Heart right ventricle (tissue), 16 donors: ENCODE measurements around the gene RET. TPM values are rescaled to one million over a fixed set of nuclear protein-coding genes. Genes with fewer than 3 reads are reported as not detected.

Source experiments
- ATAC-seq, 8 donors: fragments of 200-7000 bp; cut with Tn5 transposase; one replicate each; pipeline ENCODE4 v1.9.1; 2020; ENCODE audit warnings: mild to moderate bottlenecking in 8 of 8, moderate library complexity in 8 of 8, moderate number of reproducible peaks in 1 of 8
- DNase-seq, 2 donors: peaks; one replicate each; pipeline ENCODE4 v3.0.0-alpha.2; 2020
- H3K27ac ChIP-seq, 10 donors: fragments of 200-600 bp; sonication (generic) in 2 of 10; one replicate each; pipeline versions ENCODE4 v1.5.0 to v1.8.0; 2020 to 2022; ENCODE audit warnings: mild to moderate bottlenecking in 3 of 10
- H3K27me3 ChIP-seq, 7 donors: fragments of 200-600 bp; one replicate each; pipeline ENCODE4 v1.8.0; 2021 to 2022; ENCODE audit warnings: mild to moderate bottlenecking in 2 of 7
- H3K36me3 ChIP-seq, 9 donors: fragments of 200-600 bp; sonication (generic) in 1 of 9; one replicate each; pipeline versions ENCODE4 v1.5.0 to v1.8.0; 2020 to 2022; ENCODE audit warnings: mild to moderate bottlenecking in 2 of 9
- H3K4me1 ChIP-seq, 9 donors: fragments of 200-600 bp; sonication (generic) in 1 of 9; one replicate each; pipeline versions ENCODE4 v1.5.0 to v1.8.0; 2020 to 2022; ENCODE audit warnings: mild to moderate bottlenecking in 4 of 9
- H3K4me3 ChIP-seq, 10 donors: fragments of 200-600 bp; sonication (generic) in 2 of 10; one replicate each; pipeline versions ENCODE4 v1.5.0 to v1.8.0; 2020 to 2022; ENCODE audit warnings: mild to moderate bottlenecking in 7 of 10, moderate library complexity in 2 of 10
- H3K9me3 ChIP-seq, 11 donors: fragments of 200-600 bp in 10 of 11; sonication (generic) in 2 of 11; one replicate each; pipeline versions ENCODE4 v1.5.0 to v1.8.0; 2013 to 2022; ENCODE audit warnings: mild to moderate bottlenecking in 2 of 11, control low read depth in 1 of 11, moderate library complexity in 1 of 11
- CTCF ChIP-seq, 9 donors: fragments of 200-600 bp; sonication (generic) in 2 of 9; IDR thresholded peaks; one replicate each; pipeline versions ENCODE4 v1.5.0 to v1.8.0; 2021 to 2022; ENCODE audit warnings: antibody characterized with exemption in 9 of 9, mild to moderate bottlenecking in 5 of 9, moderate library complexity in 1 of 9
- WGBS, 2 donors: extraction: QIAGEN DNeasy Blood & Tissue Kit; methylation state at CpG; one replicate each; pipeline ENCODE4 v1.1.7; 2013; ENCODE audit warnings: inconsistent platforms in 1 of 2; 5-methylcytosine and 5-hydroxymethylcytosine counted together
- intact Hi-C, 10 donors: fragments of 100-400 bp; cut with DNase I; formaldehyde crosslinking; loops; one replicate each; pipeline versions ENCODE4 v1.11.1 to v1.14.2; 2022
- polyA plus RNA-seq, 2 donors: library from polyadenylated mRNA; stranded (reverse); fragments of 200-250 nt; gene quantifications; one replicate each; pipeline ENCODE4 v1.2.3, GENCODE V29; 2013
- total RNA-seq, 10 donors: library from RNA; stranded (reverse); fragmentation: NEBNext Ultra II Directional in 3 of 10; extraction: Animal tissue kit (Norgen Biotek cat#: 25700) in 3 of 10; gene quantifications; one replicate each; pipeline versions ENCODE4 v1.2.1 to v1.2.4, GENCODE V29; 2021 to 2023
- donor health status: Arrhythmogenic right ventricular cardiomyopathy.
- donor health status: ischemic (EF 13 %, LVEDD 7.1; RV severe dilation, severe dysfunction).
- donor health status: healthy with polysubstance abuse.
- donor health status: DM: no; HTN: yes; CAD: no.
- donor health status: DM: no; HTN: no; CAD: no.
- donor health status: ischemic (EF 25% LVEDD 6.9; RV normal size, moderate dysfunction).
- donor health status: ischemic (EF 25% LVEDD 5.7; RV mildly dilated, moderate dysfunction).
- donor health status: healthy.
- donor health status: DM: yes; HTN: yes; CAD: no.
- donor health status: Ischemic cardiomyopathy.
- donor health status: ischemic (EF 35%, LVEDD 5.7; RV mildly dilated, moderate dysfunction).
- donor health status: nonischemic (EF 11% LVEDD 7.7; RV severe dilation, severe dysfunction).
- donor health status: DM: yes; HTN: yes; CAD: no.
- donor health status: PGD.
- donor health status: ischemic (EF 29% LVEDD 5.4; RV normal size, mild dysfunction).
- donor health status: nonischemic (EF 23%, LVEDD 6.1; RV moderate dilation, normal function).

RET gene
- total and polyA plus RNA-seq, 12 donors, result 0.38 to 2.6 (median 1.2) TPM

- WGBS, 2 donors, result 87 to 90% methylated on average over 1 of the region's 1 CpG
Measured at GRCh38 chr10:43032613-43033012, 44.3 kb upstream of the RET start.

DNA sequence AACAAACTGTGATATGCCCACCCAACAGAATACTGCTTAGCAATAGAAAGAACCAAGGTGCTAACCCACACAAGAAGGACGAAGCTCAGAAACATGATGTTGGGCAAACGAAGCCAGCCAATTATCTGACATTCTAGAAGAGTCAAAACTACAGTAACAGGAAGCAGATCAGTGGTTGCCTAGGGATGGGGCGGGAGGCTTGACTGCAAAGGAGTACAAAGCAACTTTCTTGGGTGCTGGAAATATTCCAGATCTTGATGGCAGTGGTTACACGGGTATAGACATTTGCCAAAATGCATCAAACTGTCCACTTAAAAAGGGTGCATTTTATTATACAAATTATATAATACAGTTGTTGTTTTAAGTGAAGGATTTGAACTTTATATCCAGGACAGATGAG is 41.1 kb upstream of the RET start:
- H3K4me1 ChIP-seq, result no peaks in the 10 kb centered on the region

More at GRCh38 chr10:43032613-43033012, 44.3 kb upstream of the RET start:
- Histone ChIP-seq H3K9me3 (peaks cover 0 to 38% (median 12%) of the 10 kb centered on the region in 11 donors), H3K4me3 (no peak overlapping the region), H3K27ac (no peak overlapping the region), H3K27me3 (peaks cover 0 to 12% (median 0%) of the 10 kb centered on the region in 7 donors), H3K4me1 (no peaks in the 10 kb centered on the region), H3K36me3 (no peaks in the 10 kb centered on the region)
- intact Hi-C loops, result no loop called here
- TF ChIP-seq CTCF (IDR thresholded peaks at IDR 0.05), result no peak
- no peak for ATAC-seq
- no peak for DNase-seq

DNA sequence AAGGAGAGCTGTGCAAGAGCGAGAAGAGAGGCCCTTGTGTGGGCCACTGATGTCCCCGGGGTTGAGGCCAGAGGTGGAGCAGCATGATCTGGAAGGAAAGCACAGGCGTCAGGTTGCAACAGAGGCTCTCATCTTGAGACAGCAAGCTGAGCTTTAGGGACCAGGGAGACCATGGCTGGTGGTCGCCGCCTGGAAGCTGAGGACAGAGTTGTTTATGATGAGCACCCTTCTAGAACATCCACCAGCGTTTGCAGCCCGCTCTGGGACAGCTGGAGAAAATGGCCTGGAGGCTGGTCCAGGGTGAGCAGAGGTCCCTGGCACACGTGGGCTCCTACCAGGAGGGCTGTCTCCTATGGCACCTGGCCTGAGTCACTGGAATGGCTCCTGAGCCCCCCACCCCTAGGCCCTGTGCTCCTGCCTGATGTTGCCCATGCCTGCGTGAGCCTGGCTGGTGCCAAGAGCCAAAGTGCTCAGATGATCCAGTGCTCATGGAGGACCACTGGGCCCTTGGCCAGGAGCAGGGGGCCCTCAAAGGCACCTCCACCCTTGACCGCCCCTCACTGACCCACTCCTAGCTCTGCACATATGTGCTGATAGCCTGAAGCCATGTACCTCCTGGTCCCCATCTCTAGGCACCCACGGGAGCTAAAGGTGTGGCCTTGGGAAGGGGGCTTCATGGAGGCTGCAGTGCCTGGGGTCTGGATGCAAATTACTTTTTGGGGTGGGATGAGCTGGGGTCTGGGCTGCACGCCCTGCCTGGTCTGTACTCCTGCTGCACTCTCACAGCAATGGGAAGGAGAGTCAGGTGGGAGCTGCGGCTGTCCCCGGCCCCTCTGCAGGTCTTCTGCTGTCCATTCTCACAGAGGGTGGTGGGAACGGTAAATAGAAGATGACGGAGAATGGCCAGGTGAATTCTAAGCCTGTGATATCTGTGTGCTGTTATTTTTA is 40.1 kb upstream of the RET start:
- ATAC-seq (no peak), DNase-seq (no peak)
- Histone ChIP-seq H3K4me1 (no peaks in the 10 kb centered on the region), H3K27ac (no peak overlapping the region), H3K36me3 (no peaks in the 10 kb centered on the region), H3K9me3 (peaks cover 0 to 26% (median 12%) of the 10 kb centered on the region in 11 donors), H3K4me3 (no peak overlapping the region), H3K27me3 (no peaks in the 10 kb centered on the region)
- 86 to 88% methylated on average over 16 of the region's 16 CpGs for WGBS, 2 donors
- intact Hi-C loops, result no loop called here
- no peak for TF ChIP-seq CTCF (IDR thresholded peaks at IDR 0.05)

More for the DNA sequence above, 41.1 kb upstream of the RET start:
- ATAC-seq (no peak), DNase-seq (no peak)
- no peaks in the 10 kb centered on the region for H3K27me3 ChIP-seq
- peaks cover 0 to 34% (median 12%) of the 10 kb centered on the region in 11 donors for H3K9me3 ChIP-seq
- no peak overlapping the region for H3K4me3 ChIP-seq
- H3K27ac ChIP-seq, result no peak overlapping the region
- H3K36me3 ChIP-seq, result no peaks in the 10 kb centered on the region
- WGBS, 2 donors, result 52 to 55% methylated on average over 4 of the region's 4 CpGs
- intact Hi-C loops, result no loop called here
- no peak for TF ChIP-seq CTCF (IDR thresholded peaks at IDR 0.05)

- no peak for DNase-seq
- 83 to 86% methylated on average over 6 of the region's 6 CpGs for WGBS, 2 donors
- no peak for ATAC-seq
Measured at GRCh38 chr10:43037440-43037839, 39.4 kb upstream of the RET start.

More at GRCh38 chr10:43037440-43037839, 39.4 kb upstream of the RET start:
- intact Hi-C loops, result no loop called here
- H3K36me3 ChIP-seq, result no peaks in the 10 kb centered on the region
- no peaks in the 10 kb centered on the region for H3K4me1 ChIP-seq
- H3K4me3 ChIP-seq, result no peak overlapping the region
- H3K9me3 ChIP-seq, result peaks cover 0 to 20% (median 8%) of the 10 kb centered on the region in 11 donors
- H3K27ac ChIP-seq, result no peak overlapping the region
- no peaks in the 10 kb centered on the region for H3K27me3 ChIP-seq
- TF ChIP-seq CTCF (IDR thresholded peaks at IDR 0.05), result no peak
